Amniotic stem cell (primary cell): ENCODE data around the gene FGFBP3.
"Not testable (repeated sequence)": the region's sequence is repeated elsewhere in the genome, so short reads cannot be mapped to it uniquely, and the experiment has no call there.

Source experiments
- DNase-seq: peaks from one replicate; lab custom pipeline; 2025; lab: John Stamatoyannopoulos, UW

FGFBP3 gene

DNA sequence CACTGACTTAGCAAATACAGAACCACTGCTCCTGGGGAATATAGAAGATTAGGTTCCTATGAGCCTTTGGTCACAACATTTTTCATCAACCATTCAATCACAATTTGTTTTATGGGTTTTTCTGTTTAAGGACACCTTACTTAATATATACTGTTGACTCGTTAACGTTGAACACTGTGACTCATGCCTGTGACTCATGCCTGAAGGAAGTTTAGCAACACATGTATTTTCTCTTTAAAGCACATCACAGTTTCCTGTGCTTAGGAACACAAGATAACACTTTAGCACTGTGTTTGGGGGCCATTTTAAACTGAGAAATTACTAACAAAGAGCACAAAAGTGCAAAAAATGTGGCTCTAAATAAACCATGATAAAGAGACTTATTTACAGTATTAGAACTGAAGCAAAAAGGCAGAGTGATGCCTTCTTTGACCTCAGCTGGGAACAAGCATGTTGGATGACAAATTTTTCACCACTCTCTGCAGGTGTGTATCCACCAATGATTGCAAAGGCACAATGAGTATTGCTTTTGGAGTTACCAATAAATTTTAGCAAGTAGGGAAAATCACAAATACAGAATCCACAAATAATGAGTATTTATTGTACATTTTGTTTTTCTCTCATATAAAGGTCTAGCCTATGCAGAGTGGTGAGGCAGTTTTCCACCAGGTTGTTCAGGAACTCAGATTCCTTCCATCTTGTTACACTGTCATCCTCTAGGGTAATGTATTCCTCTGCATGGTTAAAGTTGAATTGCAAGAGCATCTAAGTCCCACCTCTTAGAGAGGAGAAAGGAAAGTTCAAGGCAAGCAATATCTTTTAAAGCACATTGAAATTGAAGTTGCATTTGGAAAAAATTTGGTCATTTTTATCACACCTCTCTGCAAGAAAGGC is 7.3 kb downstream of the FGFBP3 start:
- peak; percentile 77 for DNase-seq

DNA sequence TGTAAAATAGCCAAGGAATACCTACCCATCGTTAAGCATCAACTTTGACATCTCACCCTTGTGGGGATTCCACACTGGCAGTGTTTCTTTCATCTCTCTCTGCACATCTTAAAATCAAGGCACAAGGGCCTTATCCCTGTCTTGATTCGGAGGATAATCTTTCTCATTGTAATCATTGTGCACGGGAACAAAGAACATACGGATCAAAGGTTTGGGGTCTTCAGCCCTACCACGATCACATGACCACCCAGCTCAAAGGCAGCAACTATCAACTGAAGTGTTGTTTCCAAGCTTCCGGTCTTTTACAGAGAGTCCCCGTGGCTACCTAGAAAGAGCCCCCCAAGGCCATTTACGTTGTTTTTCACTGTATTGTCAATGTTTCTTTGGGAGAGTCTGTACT is 11.9 kb downstream of the FGFBP3 start:
- no peak for DNase-seq

DNA sequence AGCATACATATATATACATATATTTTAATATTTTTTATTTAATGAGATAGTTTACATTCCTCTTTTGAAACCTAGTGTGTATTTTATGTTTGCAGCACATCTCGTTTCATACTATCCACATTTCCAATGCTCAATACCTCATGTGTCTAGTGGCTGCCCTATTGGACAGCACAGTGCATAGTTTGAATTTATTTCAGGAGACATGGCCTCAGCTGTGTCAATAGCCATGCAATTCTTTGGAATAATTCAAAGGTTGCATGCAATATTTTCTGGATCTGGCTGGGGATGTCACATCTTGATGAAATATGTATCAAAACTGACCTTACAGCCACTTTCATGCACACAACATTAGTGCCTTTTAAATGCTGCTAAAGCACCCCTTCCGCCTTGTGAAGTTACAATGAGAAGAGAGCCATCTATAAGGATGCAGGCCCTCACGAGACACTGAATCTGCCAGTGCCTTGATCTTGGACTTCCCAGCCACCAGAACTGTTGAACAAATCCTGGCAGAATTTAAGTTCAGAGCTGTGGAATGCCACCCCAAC is 13.0 kb downstream of the FGFBP3 start:
- DNase-seq, result no peak

DNA sequence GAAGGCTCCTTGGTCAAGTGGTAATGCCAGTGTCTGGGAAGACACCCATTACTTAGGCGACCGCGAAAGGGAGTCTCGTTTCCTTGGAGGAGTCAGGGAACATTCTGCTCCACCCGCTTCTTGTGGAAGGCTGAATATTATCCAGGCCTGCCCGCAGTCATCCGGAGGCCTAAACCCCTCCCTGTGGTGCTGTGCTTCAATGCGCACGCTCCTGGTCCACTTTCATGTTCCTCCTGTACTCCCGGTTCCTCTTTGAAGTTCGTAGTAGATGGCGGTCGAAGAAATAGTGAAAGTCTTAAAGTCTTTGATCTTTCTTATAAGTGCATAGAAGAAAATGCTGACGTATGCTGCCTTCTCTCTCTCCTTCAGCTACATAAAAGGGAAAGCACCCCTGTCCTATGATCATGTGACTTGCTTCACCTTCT is 15.0 kb downstream of the FGFBP3 start:
- DNase-seq, result not testable (repeated sequence)

DNA sequence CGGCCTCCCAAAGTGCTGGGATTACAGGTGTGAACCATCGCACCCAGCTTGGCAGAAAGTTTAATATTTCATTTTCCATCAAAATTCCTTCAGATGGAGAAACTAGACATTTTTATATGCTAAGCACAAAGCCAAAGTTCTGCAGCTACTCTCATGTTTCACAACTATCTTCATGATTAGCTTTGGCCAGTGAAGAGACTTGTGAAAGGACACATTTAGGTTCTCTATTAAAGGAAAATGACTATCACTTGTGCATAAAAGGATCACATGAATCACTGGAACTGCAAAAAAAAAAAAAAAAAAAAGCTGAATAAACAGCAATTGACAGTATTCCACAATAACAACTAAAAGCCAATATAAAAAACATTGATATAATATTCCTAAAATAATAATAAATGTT is 16.2 kb downstream of the FGFBP3 start:
- no peak for DNase-seq

DNA sequence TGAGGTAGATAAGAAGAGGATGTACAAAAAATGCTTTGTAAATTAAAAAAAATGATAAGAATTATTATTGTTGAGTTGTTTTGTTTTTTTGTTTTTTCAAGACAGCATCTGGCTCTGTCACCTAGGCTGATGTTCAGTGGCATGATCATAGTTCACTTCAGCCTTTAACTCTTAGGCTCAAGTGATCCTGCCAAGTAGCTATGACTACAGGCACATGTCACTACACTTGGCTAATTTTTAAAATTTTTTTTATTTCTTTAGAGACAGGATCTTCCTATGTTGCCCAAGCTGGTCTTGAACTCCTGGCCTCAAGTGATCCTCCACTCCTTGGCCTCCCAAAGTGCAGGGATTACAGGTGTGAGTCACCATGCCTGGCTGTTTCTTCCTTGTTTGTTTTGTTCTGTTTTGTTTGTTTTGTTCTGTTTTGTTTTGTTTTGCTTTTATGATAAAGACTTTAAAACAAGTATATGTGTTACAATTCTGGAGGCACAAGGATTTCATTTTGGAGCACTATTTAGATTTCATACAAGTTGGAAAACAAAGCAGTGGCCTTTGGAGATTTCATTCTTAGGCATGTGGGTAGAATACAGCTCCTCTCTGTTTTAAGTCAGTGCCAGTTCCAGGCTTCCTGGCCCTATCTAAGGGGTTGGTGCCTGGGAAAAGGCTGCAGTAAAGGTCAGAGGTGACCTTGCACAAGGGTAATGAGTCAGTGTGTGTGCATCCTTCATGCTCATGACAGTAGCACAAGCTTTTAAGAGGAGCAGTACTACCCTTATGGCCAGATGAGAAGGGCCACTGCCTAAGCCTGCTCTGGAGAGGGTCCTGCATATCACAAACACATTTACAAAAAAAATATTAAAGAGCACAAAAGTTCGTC is 17.9 kb downstream of the FGFBP3 start:
- no peak for DNase-seq

DNA sequence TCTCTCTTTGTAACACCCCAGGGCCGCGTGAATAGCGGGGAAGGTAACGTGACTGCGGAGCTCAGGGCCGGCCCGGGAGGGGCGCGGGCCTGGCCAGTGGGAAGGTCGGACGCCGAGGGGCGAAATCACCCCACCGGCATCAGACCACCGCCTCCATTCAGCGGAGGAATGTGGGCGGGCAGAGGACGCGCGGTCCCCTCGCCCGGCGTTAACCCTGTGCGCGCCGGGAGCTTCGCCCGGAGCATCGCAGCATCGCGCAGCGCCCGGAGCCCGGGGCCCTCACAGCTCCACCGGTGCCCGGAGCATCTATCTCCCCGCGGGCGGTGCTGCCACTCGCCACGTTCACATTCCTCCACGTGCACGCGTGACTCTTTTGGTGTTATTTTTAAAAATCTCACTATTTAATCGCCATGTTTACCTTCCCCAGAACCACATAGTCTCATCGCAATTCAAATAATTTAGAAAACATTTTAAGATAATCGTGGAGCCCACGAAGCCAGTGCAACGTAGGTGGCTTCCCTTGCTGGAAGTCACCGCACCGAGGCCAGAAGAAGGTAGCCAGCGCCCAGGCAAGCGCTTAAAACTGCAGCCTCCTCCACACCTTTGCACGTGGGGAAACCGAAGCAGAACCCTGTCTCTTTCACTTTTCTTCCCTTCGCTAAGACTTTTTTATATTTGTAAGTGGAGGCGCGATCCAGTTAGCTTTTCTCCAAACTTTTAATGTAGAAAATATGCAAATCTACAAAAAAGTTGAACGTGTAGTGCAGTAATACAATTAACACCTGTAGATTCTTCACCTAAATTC is 21.8 kb downstream of the FGFBP3 start:
- no peak for DNase-seq

DNA sequence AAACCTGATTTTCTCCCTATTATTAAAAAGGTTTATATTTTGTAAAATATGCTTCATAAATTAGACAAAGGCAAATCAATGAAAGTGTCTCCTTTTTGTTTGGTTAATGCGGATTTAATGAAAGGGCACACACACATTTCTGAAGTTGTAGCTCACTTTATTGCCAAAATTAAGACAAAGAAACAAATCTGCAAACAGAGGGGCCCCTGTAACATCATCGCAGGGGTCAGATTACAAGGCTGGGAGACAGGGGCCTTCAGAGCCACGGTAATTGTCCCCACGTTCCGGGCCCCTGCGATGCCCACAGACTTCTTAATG is 22.4 kb downstream of the FGFBP3 start:
- no peak for DNase-seq

DNA sequence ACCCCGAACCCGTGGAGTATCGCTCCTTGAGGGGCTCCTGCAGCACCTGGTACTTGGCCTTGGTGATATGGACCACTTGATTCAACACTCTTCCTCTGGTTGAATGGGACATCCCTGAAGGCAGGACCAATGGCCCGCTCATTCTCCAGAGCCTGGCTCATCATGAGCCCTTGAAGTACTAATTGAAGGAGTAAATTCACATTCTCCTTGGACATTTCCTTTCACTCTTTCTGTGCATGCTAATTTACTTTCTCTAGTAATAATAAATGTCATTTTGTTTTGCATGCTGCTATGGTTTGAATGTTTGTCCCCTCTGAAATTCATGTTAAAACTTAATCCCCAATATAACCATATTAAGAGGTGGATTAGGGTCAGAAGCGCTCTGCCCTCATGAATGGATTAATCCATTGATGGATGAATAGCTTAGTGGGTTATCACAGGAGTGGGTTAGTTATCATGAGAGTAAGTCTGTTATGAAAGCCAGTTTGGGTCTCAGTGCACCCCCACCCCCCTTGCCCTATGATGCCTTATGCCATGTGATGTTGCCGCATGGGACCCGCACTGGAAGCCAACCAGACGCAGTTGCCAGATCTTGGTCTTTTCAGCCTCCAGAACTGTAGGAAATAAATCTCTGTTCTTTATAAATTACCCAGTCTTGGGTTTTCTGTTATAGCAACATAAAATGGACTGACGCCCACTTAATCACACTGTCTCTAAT is 23.8 kb downstream of the FGFBP3 start:
- no peak for DNase-seq

DNA sequence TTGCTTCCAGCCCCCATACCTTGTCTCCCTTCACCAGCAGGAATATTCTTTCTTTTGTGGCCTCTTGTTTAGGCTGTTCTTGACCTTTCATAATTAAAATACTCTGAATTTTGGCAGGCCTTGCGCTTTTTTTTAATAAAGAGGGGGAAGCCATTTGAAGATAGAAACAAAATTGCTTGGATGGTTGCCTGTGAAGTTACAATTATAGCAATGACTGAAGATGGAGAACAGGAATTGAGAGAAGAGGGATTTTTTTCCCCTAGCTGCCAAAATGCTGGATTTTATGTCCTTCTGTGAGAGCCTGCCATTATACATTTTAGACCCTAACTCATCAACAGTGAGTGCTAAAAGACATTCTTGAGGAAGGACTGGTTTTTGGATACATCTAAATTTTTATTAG is 24.8 kb downstream of the FGFBP3 start:
- no peak for DNase-seq

DNA sequence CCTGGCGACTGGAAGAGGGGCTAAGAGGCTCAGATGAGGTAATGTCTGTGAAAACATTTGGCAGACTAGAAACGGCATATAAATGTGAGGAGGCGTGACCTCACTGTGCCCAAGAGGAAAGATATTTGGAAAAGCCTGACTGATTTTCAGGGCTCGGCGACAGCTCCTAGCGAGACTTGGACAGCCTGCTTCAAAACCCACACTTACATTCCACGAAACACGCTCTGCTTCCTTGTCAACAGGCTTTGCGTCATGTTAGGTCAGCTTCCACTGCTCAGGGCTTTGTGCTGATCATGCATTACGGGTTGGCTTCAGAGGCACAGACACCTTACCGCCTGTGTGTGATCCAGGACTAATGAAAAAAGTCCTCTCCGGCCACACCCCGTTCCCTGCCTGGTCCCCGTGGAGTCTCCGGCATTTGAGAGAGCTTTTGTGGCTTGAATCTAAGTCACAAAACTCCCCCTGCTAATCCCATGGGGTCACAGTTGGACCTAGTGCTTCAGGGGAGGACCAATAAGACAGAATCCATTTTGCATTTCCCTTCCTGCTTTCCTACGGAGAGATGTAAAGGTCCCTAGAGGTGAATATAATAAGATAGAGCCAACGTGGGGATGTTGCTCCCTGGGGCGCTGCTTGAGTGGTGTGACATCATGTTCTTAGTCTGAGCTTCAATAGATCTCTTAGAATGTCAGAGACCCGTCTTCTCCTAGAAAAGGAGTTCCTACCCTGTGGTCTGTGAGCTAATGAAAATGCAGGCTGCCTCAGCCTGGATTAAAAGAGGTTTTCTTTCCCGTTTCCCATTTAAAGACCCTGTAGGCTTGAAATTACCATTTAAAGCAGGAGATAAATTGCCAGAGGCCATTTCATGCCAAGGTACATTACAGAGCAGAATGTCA is 25.5 kb downstream of the FGFBP3 start:
- no peak for DNase-seq

DNA sequence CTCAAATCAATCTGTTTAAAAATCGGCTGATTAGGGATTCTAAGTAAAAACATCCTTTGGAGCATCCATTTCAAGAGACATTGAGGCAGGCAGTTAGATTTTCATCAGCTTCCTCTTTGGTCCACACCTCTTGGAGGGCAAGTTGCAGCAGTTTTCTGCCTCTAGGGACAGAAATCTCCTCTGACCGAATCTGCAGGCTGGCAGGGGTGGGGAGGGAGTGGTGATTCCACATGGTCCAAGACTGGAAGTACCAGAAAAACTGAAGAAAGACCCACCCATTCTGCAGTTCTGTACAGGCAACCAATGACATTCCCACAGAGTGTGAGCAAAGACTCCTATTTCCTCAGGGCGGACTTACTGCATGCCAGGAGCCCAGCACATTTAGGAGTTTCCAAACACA is 29.0 kb downstream of the FGFBP3 start:
- no peak for DNase-seq

DNA sequence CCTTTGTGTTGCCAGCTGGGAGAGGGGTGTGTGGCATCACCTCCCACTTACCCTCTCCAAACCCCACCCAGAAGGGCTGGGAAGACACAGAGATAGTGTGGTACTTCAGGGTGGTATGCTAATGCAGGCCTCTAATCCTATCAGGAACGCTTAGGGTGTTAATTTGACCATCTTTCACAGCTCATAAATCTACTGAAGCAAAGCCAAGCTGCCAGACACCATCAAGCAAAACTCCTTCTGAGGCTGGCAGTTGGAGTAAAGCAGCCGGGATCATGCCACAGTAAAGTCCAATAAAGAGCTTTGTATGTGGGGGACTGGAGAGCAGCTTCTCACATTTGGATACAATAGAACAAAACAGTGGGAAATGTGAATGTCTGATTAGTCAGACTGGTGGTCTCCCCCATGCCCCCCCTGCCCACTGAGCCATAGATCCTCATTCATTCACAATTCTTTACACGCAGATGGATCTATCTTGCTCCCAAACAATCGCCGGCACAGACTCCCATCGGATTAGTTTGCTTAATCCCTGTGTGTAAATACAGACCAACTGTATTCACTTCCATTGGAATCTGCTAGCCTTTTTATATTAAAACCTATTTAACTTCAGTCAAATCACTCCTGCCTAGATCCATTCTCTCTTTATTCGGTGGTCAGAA is 29.6 kb downstream of the FGFBP3 start:
- no peak for DNase-seq

DNA sequence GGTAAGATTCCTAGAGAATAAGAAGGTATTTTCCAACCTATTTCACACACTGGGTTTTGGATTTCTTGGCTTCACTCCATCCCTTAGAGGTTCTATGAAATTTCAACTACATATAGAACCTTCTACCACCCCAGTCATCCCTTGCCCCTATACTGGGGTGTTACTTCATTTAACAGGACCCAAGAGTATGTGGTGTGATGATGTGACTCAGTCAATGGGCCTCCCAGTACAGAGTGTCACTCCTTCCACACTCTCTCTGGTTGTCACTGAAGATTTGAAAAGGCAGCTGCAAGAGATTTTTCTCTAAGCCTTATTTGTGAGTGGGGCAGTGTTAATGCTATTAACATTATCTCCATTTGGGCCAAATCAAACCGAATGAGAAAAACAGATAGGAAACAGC is 33.5 kb downstream of the FGFBP3 start:
- DNase-seq, result no peak

DNA sequence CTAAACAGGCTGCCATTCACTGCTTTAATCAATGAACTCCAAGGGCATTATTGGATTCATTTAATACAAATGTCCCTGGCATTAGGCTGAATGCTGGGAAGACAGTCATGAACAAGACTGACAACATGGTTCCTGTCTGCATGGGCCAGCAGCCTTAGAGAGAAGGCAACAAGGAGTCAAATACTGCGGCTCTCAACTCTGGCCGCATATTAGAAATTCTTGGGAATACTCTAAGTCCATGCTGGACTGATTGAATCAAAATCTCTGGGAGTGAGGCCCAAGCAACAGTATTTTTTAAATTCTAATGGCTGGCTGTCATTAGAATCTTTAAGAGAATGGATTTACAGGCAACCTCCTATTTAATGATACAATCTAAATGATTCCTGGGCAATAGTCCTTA is 34.1 kb downstream of the FGFBP3 start:
- no peak for DNase-seq

DNA sequence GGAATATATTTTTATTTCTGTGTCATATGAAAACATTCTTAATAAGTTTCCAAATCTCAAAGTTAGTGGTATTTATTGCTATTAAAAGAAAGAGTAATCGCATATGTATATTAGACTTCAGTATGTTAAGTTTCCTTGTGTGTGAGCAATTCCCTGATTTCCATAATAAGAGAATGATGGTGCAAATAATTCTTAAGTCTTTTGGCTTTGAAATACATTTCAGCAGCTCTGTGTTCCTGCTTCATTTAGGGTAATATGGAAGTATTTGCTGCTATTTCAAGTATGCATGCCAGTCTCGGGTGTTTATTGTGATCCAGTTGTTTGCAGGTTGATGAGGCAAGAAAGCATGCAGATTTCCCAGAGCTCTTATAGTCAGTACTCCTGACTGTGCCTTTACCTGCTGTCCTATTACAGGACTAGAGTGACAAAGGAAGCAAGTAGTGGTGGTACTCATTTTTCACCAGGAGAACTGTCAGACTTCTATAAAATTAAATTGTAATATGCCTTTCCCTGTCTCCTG is 43.7 kb downstream of the FGFBP3 start:
- no peak for DNase-seq

DNA sequence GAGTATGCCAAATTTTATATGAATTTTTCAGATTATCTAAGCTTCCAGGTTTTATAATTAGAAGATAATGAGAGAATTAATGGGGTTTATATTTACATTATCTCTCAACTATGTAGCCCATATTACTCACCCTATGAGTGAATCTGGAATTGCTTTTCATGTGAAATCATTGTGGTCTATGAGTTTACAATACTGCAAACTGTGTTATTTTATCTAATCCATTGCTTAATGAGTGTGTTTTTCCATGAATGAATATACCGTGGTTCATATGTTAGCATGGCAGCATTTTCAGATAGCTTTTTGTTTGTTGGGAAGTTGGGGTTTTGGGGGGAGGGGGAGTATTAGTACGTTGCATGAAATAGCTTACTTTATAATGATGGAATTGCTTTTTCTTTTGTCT is 44.5 kb downstream of the FGFBP3 start:
- DNase-seq, result no peak

DNA sequence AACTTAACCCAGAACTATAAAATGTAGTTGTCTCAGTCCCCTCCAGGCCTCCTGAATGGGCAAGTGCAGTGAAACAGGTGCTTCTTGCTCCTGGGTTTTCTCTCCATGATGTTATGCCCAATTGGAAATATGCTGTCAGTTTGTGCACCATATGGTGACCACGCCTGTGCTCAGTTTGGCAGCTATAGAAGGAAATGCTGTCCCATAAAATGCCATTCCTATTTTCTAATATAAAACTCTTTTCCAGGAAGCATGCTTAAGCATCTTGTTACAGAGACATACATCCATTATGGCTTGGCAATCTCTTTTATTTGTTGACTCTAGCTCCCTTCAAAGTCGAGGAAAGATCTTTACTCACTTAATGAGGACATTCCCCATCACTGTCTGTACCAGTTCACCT is 45.2 kb downstream of the FGFBP3 start:
- no peak for DNase-seq

DNA sequence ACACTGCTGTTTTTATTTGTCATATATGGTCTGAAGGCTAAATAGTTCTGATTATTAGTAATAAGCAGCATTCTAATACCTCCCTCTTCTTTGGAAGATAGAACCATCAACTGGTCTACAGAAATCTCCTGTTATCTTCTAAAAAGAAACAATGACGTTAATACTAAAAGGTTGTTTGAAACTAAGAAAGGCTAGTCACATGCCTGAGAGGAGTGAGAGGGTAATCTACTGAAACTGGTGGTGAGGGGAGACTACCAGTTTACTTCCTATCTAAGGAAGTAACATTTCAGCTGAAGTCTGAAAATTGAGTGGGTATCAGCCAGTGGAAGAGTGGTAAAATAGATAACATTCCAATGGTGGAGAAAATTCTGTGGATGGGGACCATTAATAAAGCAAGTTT is 48.4 kb downstream of the FGFBP3 start:
- no peak for DNase-seq

DNA sequence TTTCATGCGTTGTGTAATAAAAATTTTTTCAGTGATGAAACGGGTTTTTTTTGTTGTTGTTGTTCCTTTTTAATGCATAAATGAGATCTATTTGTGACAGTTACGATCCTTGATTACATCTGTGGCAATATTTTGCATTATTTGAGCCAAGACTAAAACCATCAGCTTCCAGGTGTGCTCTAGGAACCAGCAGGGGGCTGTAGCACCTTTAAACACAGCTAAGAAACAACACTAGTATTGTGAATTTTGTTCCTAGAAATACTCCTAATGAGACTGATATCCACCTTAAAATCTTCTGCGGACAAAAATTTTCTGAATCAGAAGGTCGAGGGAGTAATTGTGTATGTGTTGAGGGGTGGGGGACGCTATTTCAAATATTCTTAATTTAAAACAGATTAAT is 52.6 kb downstream of the FGFBP3 start:
- no peak for DNase-seq
